AG04450 (cell line): ENCODE data around the gene IL1F10. TPM values are rescaled to one million over a fixed set of nuclear protein-coding genes. Genes with fewer than 3 reads are reported as not detected.

Experiments used
- CTCF ChIA-PET: fragments of 300-600, 350-600 bp; formaldehyde crosslinking; extraction: SDS; loops from one replicate; lab custom pipeline; 2022; ENCODE audit warnings: antibody characterized with exemption, inconsistent platforms; lab: Charles Lee
- POLR2A ChIA-PET: fragments of 350-600 bp; formaldehyde crosslinking; extraction: SDS; loops from one replicate; lab custom pipeline; 2021; ENCODE audit warnings: antibody characterized with exemption, inconsistent platforms; lab: Yijun Ruan, JAX
- DNase-seq: peaks from one replicate; pipeline ENCODE4 v3.0.0-alpha.2; 2011; ENCODE audit warnings: low read depth, low spot score
- H3K27ac ChIP-seq: one replicate; pipeline ENCODE4 v1.5.1; 2012; ENCODE audit warnings: low read depth, low read length, control low read depth
- H3K27me3 ChIP-seq: one replicate; pipeline ENCODE4 v1.6.0; 2012; ENCODE audit warnings: low read length; ENCODE audit not compliant: control insufficient read depth, insufficient read depth
- H3K4me3 ChIP-seq: 2 replicates; pipeline ENCODE4 v1.5.1; 2011; ENCODE audit warnings: mild to moderate bottlenecking, low read depth, low read length, control low read depth
- H3K9me3 ChIP-seq: 2 replicates; pipeline ENCODE4 v1.5.1; 2012; ENCODE audit warnings: low read length; ENCODE audit not compliant: control insufficient read depth, insufficient read depth
- CTCF ChIP-seq: IDR thresholded peaks from 2 replicates; pipeline ENCODE4 v1.5.1; 2011; ENCODE audit warnings: low read depth, low read length, control low read depth, inconsistent platforms
- polyA plus RNA-seq: library from polyadenylated mRNA; depleted of rRNA; stranded (reverse); fragments of >200 nt; gene quantifications from 2 replicates; pipeline ENCODE4 v1.2.3, GENCODE V29; 2011

IL1F10 gene
- polyA plus RNA-seq, 1 experiment, result not detected

- ChIA-PET POLR2A (no interaction called here), CTCF (interaction anchor here (1.1 to 4.5 kb wide), 3 partner anchors 19 to 272 kb away, joined by 4 to 17 read pairs (median 4); no protein-coding TSS in a partner anchor)
- TF ChIP-seq CTCF, result no peak
- peak; percentile 7 for DNase-seq
- no peak overlapping the region for H3K27ac ChIP-seq
- no peaks in the 10 kb centered on the region for H3K9me3 ChIP-seq
- peaks cover 8% of the 10 kb centered on the region for H3K27me3 ChIP-seq
- no peak overlapping the region for H3K4me3 ChIP-seq
Measured at GRCh38 chr2:113117541-113118262, 49.9 kb downstream of the IL1F10 start.

- Histone ChIP-seq H3K9me3 (no peaks in the 10 kb centered on the region), H3K27ac (no peak overlapping the region), H3K4me3 (no peak overlapping the region), H3K27me3 (peaks cover 11% of the 10 kb centered on the region)
- ChIA-PET POLR2A (no interaction called here), CTCF (interaction anchor here (1.2 to 4.5 kb wide), 2 partner anchors 20 to 271 kb away, joined by 4 to 17 read pairs; no protein-coding TSS in a partner anchor)
- DNase-seq, result no peak
- TF ChIP-seq CTCF, result no peak
Measured at GRCh38 chr2:113118263-113118657, 50.5 kb downstream of the IL1F10 start.

- no peak for TF ChIP-seq CTCF
- no peak overlapping the region for H3K27ac ChIP-seq
- CTCF ChIA-PET, result no interaction called here
Measured at GRCh38 chr2:113119111-113119510, 51.3 kb downstream of the IL1F10 start.

GRCh38 chr2:113120861-113121260, 53.1 kb downstream of the IL1F10 start:
- no peak overlapping the region for H3K4me3 ChIP-seq
- CTCF ChIA-PET, result interaction anchor here (0.9 to 3.5 kb wide), 2 partner anchors 17 to 270 kb away, joined by 3 to 16 read pairs; no protein-coding TSS in a partner anchor
- no peaks in the 10 kb centered on the region for H3K9me3 ChIP-seq
- no peak overlapping the region for H3K27ac ChIP-seq
- peaks cover 11% of the 10 kb centered on the region for H3K27me3 ChIP-seq
- no peak for TF ChIP-seq CTCF
- no peak for DNase-seq
- POLR2A ChIA-PET, result no interaction called here

More at GRCh38 chr2:113119111-113119510, 51.3 kb downstream of the IL1F10 start:
- Histone ChIP-seq H3K9me3 (no peaks in the 10 kb centered on the region), H3K27me3 (peaks cover 11% of the 10 kb centered on the region), H3K4me3 (no peak overlapping the region)
- no peak for DNase-seq
- POLR2A ChIA-PET, result no interaction called here

GRCh38 chr2:113122364-113122763, 54.6 kb downstream of the IL1F10 start:
- DNase-seq, result no peak
- Histone ChIP-seq H3K27ac (no peak overlapping the region), H3K9me3 (no peaks in the 10 kb centered on the region), H3K27me3 (peaks cover 12% of the 10 kb centered on the region), H3K4me3 (no peak overlapping the region)
- CTCF ChIA-PET, result interaction anchor here (3.5 kb wide), 1 partner anchor 15 kb away, joined by 16 read pairs; no protein-coding TSS in a partner anchor
- TF ChIP-seq CTCF, result no peak
- POLR2A ChIA-PET, result no interaction called here
